Rectal smooth muscle tissue (tissue), 1 donor: ENCODE measurements around the gene MYO16.
"Not testable (repeated sequence)": the region's sequence is repeated elsewhere in the genome, so short reads cannot be mapped to it uniquely, and the experiment has no call there.

Source experiments
- H3K27ac ChIP-seq: one replicate; pipeline ENCODE4 v1.7.0; 2013; ENCODE audit warnings: low read depth, low read length, inconsistent platforms
- H3K27me3 ChIP-seq: one replicate; pipeline ENCODE4 v1.7.0; 2013; ENCODE audit warnings: low read length; ENCODE audit not compliant: control insufficient read depth, insufficient read depth
- H3K36me3 ChIP-seq: one replicate; pipeline ENCODE4 v1.7.0; 2013; ENCODE audit warnings: low read length; ENCODE audit not compliant: control insufficient read depth, insufficient read depth
- H3K4me1 ChIP-seq: one replicate; pipeline ENCODE4 v1.7.0; 2013; ENCODE audit warnings: low read length; ENCODE audit not compliant: control insufficient read depth, insufficient read depth
- H3K4me3 ChIP-seq: one replicate; pipeline ENCODE4 v1.7.0; 2013; ENCODE audit warnings: low read length
- H3K9ac ChIP-seq: one replicate; pipeline ENCODE4 v1.7.0; 2013; ENCODE audit warnings: low read length

Gene MYO16

DNA sequence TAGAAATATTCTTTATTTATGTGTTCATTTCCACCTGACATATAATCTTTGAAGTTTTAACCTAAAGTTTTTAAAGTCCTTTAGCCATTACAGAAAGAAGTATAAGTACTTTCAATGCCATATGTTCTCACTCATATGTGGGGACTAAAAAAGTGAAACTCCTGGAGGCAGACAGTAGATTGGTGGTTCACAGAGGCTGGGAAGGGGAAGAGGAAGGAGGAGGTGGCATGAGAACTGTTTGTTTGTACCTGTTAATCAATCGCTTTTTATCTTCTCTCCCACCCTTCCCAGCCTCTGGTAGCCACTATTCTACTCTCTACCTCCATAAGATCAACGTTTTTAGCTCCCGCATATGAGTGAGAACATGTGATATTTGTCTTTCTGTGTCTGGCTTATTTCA lies 131.1 kb downstream of the MYO16 start:
- Histone ChIP-seq H3K27ac (no peak overlapping the region), H3K4me1 (no peaks in the 10 kb centered on the region), H3K9ac (no peak overlapping the region), H3K4me3 (no peak overlapping the region), H3K36me3 (no peaks in the 10 kb centered on the region), H3K27me3 (no peaks in the 10 kb centered on the region)

- Histone ChIP-seq H3K27ac (no peak overlapping the region), H3K27me3 (no peaks in the 10 kb centered on the region), H3K9ac (no peak overlapping the region), H3K36me3 (no peaks in the 10 kb centered on the region), H3K4me3 (no peak overlapping the region), H3K4me1 (no peaks in the 10 kb centered on the region)
Observed at GRCh38 chr13:108768035-108768434, 138.6 kb downstream of the MYO16 start.

DNA sequence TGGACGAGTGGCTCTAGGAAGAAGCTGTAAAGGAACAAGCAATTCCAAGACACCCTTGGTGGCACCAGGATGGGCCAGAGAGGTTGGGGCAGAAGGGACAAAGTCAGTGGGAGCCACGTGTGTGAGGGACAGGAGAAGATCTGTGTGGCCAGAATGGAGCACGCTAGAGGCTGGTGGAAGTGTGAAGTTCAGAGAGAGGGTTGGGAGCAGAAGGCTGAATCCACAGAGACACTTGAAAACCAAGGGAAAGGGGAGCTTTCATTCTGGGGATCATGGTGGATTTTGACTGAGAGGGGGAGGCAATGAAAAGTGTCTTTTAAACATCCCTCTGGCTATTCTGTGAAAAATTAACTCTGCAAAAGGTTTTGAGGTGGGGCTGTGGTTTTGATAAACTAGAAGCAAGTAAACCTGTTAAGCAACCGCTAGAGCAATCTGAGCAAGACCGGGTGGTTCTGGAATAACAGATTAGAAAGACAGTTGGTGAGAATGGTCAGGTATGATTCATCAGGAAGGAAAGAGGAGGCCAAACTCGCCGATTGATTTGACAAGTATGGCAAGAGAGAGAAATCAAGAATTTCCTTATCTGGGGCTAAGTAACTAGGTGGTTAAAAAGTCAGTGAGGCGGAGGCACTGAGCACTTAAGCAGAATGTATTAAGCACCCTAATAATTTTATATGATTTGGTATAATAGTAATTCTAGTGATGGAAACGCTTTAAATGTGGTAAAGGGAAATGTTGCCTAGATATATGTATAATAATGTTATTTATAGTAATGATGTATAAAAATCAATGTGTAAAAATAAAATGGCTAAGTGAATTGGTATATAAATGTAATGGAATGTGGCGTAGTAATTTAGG lies 140.0 kb downstream of the MYO16 start:
- H3K27me3 ChIP-seq, result no peaks in the 10 kb centered on the region
- H3K36me3 ChIP-seq, result no peaks in the 10 kb centered on the region
- no peak overlapping the region for H3K4me3 ChIP-seq
- no peaks in the 10 kb centered on the region for H3K4me1 ChIP-seq
- H3K27ac ChIP-seq, result no peak overlapping the region
- H3K9ac ChIP-seq, result no peak overlapping the region

DNA sequence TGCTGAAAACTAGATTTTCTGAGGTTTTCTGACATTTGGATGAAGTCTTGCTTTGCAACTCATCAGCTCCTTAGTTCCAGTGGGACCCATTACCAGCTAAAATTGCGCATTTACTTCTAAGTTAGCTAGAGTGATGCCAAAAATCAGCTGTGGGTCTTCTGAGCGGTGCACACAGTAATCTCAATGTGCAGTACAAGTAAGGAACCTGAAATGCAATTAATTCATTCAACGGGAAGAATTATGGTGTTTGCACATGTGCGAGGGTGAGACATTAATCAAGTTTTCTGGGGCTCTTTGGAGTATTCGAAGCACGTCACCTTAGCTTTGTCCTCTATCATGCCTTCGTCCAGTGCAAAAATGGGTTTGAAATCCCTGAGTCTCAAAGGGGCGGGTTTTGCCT lies 146.2 kb downstream of the MYO16 start:
- no peak overlapping the region for H3K27ac ChIP-seq
- no peaks in the 10 kb centered on the region for H3K27me3 ChIP-seq
- H3K4me3 ChIP-seq, result no peak overlapping the region

DNA sequence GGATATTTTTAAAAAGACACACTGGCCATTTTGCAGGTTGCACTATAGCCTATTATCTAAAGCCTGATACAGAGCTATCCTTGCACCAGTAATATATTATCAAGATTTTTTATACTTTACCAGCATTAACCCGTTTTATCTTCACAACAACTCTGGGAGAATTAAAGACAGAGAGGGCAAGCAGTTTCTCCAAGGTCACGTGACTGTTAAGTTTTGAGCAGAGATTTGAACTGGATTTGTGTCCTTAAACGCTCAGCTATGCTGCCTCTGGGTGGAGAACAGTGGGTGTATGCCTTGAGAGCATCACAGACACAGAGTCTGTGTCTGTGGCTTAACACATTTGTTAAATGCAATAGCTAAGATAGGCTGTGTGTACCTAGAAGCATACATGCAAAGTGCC lies 147.2 kb downstream of the MYO16 start:
- Histone ChIP-seq H3K36me3 (no peaks in the 10 kb centered on the region), H3K4me1 (no peaks in the 10 kb centered on the region), H3K9ac (no peak overlapping the region), H3K27me3 (no peaks in the 10 kb centered on the region), H3K27ac (no peak overlapping the region), H3K4me3 (no peak overlapping the region)

More for the DNA sequence above, 146.2 kb downstream of the MYO16 start:
- Histone ChIP-seq H3K9ac (no peak overlapping the region), H3K36me3 (no peaks in the 10 kb centered on the region), H3K4me1 (no peaks in the 10 kb centered on the region)

DNA sequence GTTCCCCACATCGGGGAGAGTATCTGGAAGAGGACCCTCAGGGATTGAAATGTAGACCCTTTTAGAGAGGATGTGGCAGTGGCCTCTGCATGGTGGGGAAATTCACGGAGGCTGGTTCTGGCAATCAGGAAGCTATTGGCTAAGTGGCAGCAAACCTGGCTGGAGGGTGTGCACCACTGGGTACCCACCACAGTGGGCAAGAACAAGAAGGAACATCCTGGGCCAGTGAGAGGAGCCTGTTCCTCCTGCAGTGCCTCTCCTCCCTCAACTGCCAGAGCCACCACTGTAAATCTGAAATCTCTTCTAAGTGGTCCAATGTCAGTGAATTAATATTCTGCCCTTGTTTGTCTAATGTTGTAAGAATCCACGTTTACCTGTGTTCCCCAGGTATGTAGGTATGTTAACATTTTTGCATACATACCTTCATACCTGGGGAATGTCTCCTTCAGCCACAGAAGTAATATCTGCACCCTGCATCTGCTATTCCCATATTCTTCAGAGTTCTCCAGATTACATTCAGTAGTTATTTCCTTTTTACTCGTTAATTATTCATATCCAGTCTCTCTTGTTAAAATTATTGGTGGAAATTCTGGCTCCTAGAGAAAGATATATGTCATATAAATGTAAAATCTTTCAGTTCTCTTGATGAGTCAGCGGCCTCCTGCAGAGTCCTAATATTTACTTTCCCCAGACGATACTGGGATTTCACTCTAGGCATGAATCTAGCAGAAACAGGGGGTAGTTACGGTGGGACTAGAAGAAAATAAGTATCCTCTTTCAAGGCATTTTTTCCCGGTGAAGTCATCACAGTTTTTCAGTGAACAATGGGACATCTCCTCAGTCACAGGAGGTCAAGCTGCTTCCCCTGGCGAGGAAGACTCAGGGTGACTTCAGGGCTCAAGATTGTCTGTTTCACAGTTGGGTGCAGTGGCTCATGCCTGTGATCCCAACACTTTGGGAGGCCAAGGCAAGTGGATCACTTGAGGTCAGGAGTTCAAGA lies 148.3 kb downstream of the MYO16 start:
- Histone ChIP-seq H3K27me3 (no peaks in the 10 kb centered on the region), H3K4me1 (no peaks in the 10 kb centered on the region), H3K36me3 (no peaks in the 10 kb centered on the region), H3K27ac (no peak overlapping the region), H3K4me3 (no peak overlapping the region), H3K9ac (no peak overlapping the region)

DNA sequence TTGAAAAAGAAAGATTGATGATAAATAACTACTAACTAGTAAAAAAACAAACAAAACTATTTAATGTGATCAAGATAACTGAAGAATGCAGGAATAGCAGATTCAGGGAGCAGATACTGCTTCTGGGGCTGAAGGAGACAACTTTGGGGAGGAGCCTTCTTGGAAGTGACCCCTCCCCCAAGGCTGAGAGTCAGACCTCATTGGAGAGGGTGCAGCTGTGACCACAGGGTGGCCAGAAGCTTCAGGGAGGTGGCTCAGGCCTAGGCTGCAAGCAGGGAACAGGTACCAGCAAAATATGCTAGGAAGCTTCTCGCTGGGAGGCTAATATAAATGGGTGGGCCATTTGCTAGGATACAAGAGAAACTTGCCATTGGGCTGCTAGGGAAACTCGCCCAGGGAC lies 149.9 kb downstream of the MYO16 start:
- H3K27ac ChIP-seq, result no peak overlapping the region
- H3K36me3 ChIP-seq, result no peaks in the 10 kb centered on the region
- no peak overlapping the region for H3K9ac ChIP-seq
- no peaks in the 10 kb centered on the region for H3K4me1 ChIP-seq
- H3K27me3 ChIP-seq, result no peaks in the 10 kb centered on the region
- H3K4me3 ChIP-seq, result no peak overlapping the region

- Histone ChIP-seq H3K9ac (no peak overlapping the region), H3K4me1 (no peaks in the 10 kb centered on the region), H3K27ac (no peak overlapping the region), H3K4me3 (no peak overlapping the region), H3K27me3 (no peaks in the 10 kb centered on the region), H3K36me3 (no peaks in the 10 kb centered on the region)
Observed at GRCh38 chr13:108780706-108781105, 151.3 kb downstream of the MYO16 start.

GRCh38 chr13:108781312-108781711 lies 151.9 kb downstream of the MYO16 start:
- no peaks in the 10 kb centered on the region for H3K27me3 ChIP-seq
- no peaks in the 10 kb centered on the region for H3K4me1 ChIP-seq
- no peaks in the 10 kb centered on the region for H3K36me3 ChIP-seq
- no peak overlapping the region for H3K4me3 ChIP-seq
- H3K27ac ChIP-seq, result no peak overlapping the region
- no peak overlapping the region for H3K9ac ChIP-seq

- H3K27ac ChIP-seq, H3K9ac ChIP-seq, H3K36me3 ChIP-seq, H3K4me3 ChIP-seq, H3K27me3 ChIP-seq, H3K4me1 ChIP-seq: not testable (repeated sequence)
Observed at GRCh38 chr13:108782480-108782879, 153.1 kb downstream of the MYO16 start.

DNA sequence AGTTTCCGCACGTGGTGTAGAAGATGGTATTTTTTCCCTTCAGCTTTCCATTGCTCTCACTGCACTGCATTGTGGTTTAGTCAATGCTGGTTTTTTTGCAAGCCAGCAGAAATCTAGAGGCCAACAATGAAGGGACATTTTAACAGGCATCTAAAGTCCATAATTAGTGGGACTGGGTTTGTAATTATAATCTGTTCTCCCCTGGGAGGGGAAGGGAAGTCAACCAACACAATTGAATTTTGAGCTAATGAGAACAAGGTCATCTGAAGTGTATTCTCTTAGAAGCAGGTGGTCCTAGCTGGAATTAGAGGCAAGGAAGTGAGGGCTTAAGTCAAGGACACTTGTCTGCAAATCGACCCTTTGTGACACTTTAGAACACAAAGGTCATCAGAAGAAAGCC lies 156.4 kb downstream of the MYO16 start:
- no peaks in the 10 kb centered on the region for H3K4me1 ChIP-seq
- no peaks in the 10 kb centered on the region for H3K36me3 ChIP-seq
- H3K27me3 ChIP-seq, result no peaks in the 10 kb centered on the region
- H3K27ac ChIP-seq, result no peak overlapping the region
- no peak overlapping the region for H3K9ac ChIP-seq
- no peak overlapping the region for H3K4me3 ChIP-seq

DNA sequence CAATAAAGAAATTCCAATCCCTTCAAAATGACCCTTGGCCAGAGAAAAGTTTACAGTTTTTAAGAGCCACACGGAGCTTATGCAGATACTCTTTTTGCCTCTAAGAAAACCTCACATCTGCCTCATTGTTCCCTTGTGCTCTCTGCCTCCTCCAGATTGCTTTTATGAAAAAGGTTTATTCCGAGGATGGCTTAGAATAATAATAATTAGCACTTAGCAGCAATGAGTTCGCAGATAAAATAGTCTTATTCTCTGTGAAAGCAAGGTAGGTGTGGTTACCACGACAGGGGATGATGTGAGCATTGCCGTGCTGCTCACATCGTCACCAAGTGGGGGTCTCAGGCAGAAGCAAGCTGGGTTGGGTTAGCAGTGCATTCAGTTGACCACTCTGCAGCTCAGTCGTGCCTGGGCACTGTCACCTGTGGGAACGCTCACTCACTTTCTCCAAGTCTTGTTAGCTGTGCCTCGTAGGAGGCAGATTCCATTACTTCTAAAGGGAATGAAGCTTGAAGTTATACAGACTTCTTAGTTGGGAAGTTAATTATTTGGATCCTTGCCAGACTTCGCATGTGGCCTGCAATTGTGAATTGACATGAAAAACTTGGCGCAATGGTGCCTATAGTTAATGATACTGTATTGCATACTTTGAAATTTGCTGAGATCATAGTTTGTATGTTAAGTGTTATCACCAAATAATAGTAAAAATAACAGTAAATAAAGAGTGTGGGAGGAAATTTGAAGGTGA lies 157.2 kb downstream of the MYO16 start:
- H3K36me3 ChIP-seq, result no peaks in the 10 kb centered on the region
- H3K27ac ChIP-seq, result no peak overlapping the region
- H3K27me3 ChIP-seq, result no peaks in the 10 kb centered on the region
- H3K9ac ChIP-seq, result no peak overlapping the region
- H3K4me3 ChIP-seq, result no peak overlapping the region
- H3K4me1 ChIP-seq, result no peaks in the 10 kb centered on the region
